Keratinocyte (primary cell): ENCODE measurements around the gene SYT12. TPM values are rescaled to one million over a fixed set of nuclear protein-coding genes. Genes with fewer than 3 reads are reported as not detected.
"Not testable (repeated sequence)": the region's sequence is repeated elsewhere in the genome, so short reads cannot be mapped to it uniquely, and the experiment has no call there.

ENCODE experiments used
- DNase-seq: peaks from one replicate; pipeline ENCODE4 v3.0.0-alpha.2; 2011; ENCODE audit warnings: low read depth, missing footprints, low spot score
- FAIRE-seq: peaks from 2 replicates; lab custom pipeline; 2011; peaks lifted over from hg19 to GRCh38; lab: Jason Lieb, UNC
- H2AFZ ChIP-seq: 2 replicates; pipeline ENCODE4 v1.6.0; 2012; ENCODE audit warnings: low read length, control low read depth, inconsistent platforms; ENCODE audit not compliant: control insufficient read depth
- H3K27ac ChIP-seq: 2 replicates; pipeline ENCODE4 v1.5.1; 2011; ENCODE audit warnings: low read length; ENCODE audit not compliant: control insufficient read depth, insufficient read depth
- H3K27me3 ChIP-seq: 3 replicates; pipeline ENCODE4 v1.6.0; 2011; ENCODE audit warnings: low read length; ENCODE audit not compliant: control insufficient read depth, insufficient read depth; ENCODE audit errors: extremely low read depth
- H3K36me3 ChIP-seq, 2 experiments: 2 replicates in 1 of 2; 3 replicates in 1 of 2; pipeline ENCODE4 v1.5.1; 2011; ENCODE audit warnings: low read length in 2 of 2, mild to moderate bottlenecking in 1 of 2; ENCODE audit not compliant: control insufficient read depth in 2 of 2, insufficient read depth in 2 of 2; ENCODE audit errors: extremely low read depth in 1 of 2
- H3K4me1 ChIP-seq: 3 replicates; pipeline ENCODE4 v1.5.1; 2011; ENCODE audit warnings: low read length; ENCODE audit not compliant: control insufficient read depth, insufficient read depth; ENCODE audit errors: extremely low read depth
- H3K4me2 ChIP-seq: 3 replicates; pipeline ENCODE4 v1.6.0; 2011; ENCODE audit warnings: low read depth, low read length; ENCODE audit not compliant: control insufficient read depth, insufficient read depth; ENCODE audit errors: extremely low read depth
- H3K4me3 ChIP-seq, 3 experiments: fragments of 200-600 bp in 1 of 3; sonication (generic) in 1 of 3; 2 replicates in 2 of 3; 3 replicates in 1 of 3; pipeline ENCODE4 v1.5.1; 2011 to 2016; ENCODE audit warnings: low read length in 3 of 3, mild to moderate bottlenecking in 3 of 3, control low read depth in 2 of 3, inconsistent platforms in 1 of 3, low read depth in 1 of 3, mixed read lengths in 1 of 3, mixed run types in 1 of 3, moderate library complexity in 1 of 3; ENCODE audit not compliant: control insufficient read depth in 2 of 3, insufficient read depth in 2 of 3; ENCODE audit errors: extremely low read depth in 1 of 3
- H3K79me2 ChIP-seq: 2 replicates; pipeline ENCODE4 v1.6.0; 2012; ENCODE audit warnings: low read length; ENCODE audit not compliant: control insufficient read depth, insufficient read depth
- H3K9ac ChIP-seq: 3 replicates; pipeline ENCODE4 v1.6.0; 2011; ENCODE audit warnings: low read length; ENCODE audit not compliant: control insufficient read depth, insufficient read depth; ENCODE audit errors: extremely low read depth
- H3K9me1 ChIP-seq: 3 replicates; pipeline ENCODE4 v1.6.0; 2011; ENCODE audit warnings: low read length; ENCODE audit not compliant: control insufficient read depth, insufficient read depth; ENCODE audit errors: extremely low read depth
- H3K9me3 ChIP-seq: 2 replicates; pipeline ENCODE4 v1.5.1; 2012; ENCODE audit warnings: low read depth, low read length; ENCODE audit not compliant: control insufficient read depth
- H4K20me1 ChIP-seq: 3 replicates; pipeline ENCODE4 v1.6.0; 2011; ENCODE audit warnings: low read length; ENCODE audit not compliant: control insufficient read depth, insufficient read depth; ENCODE audit errors: extremely low read depth
- CTCF ChIP-seq, 3 experiments: IDR thresholded peaks in 1 of 3; conservative IDR thresholded peaks in 1 of 3; optimal IDR thresholded peaks in 1 of 3; 2 replicates in 2 of 3; 3 replicates in 1 of 3; pipeline versions ENCODE3 to v1.5.1; 2011; ENCODE audit warnings: low read length in 3 of 3, mild to moderate bottlenecking in 3 of 3, moderate library complexity in 2 of 3, control low read depth in 1 of 3, inconsistent platforms in 1 of 3; ENCODE audit not compliant: insufficient read depth in 2 of 3; ENCODE audit errors: extremely low read depth in 1 of 3
- EZH2 ChIP-seq: IDR thresholded peaks from one replicate; pipeline ENCODE4 v1.6.1; 2012; ENCODE audit warnings: inconsistent platforms, mild to moderate bottlenecking, low read length, moderate library complexity
- dilution Hi-C: fragments of 300-500 bp; cut with MboI; formaldehyde crosslinking; loops from one replicate; pipeline ENCODE4 v1.7.0; 2020; ENCODE audit warnings: low sequenced_read_pairs; ENCODE audit not compliant: extremely low pct_ligation_motif_present
- polyA plus RNA-seq, 5 experiments: library from polyadenylated mRNA; depleted of rRNA in 3 of 5; stranded (reverse) in 3 of 5; stranded (forward) in 1 of 5; unstranded in 1 of 5; fragments of >200 nt; gene quantifications; 1 replicate in 1 of 5; 2 replicates in 3 of 5; 3 replicates in 1 of 5; pipeline versions ENCODE4 v1.2.1 to v1.2.3, GENCODE V29; 2011 to 2012; ENCODE audit warnings: missing spikeins in 2 of 5, low read depth in 1 of 5, low replicate concordance in 1 of 5

Gene SYT12
- polyA plus RNA-seq, 1 donor (not counting 4 experiments of a cell fraction or from before 2014, with no cell fraction given), result 0.05 TPM

- dilution Hi-C loops, result no loop called here
- H3K9me1 ChIP-seq, result no peaks in the 10 kb centered on the region
- no peak for FAIRE-seq
- peaks cover 10% of the 10 kb centered on the region for H3K4me1 ChIP-seq
- no peak for TF ChIP-seq EZH2
- no peak for TF ChIP-seq CTCF (optimal IDR thresholded peaks at IDR 0.05 in 1 of 3, IDR thresholded peaks at IDR 0.05 in 1 of 3, conservative IDR thresholded peaks at IDR 0.05 in 1 of 3; ENCODE audit: extremely low read depth in 1 of 3, insufficient read depth in 2 of 3, low read length in 3 of 3)
- H3K9me3 ChIP-seq, result no peaks in the 10 kb centered on the region
- no peak overlapping the region for H3K4me2 ChIP-seq
- no peaks in the 10 kb centered on the region for H3K27me3 ChIP-seq
- DNase-seq, result no peak
- no peaks in the 10 kb centered on the region for H3K79me2 ChIP-seq
- no peak overlapping the region for H3K9ac ChIP-seq
- no peak overlapping the region for H2AFZ ChIP-seq
- H4K20me1 ChIP-seq, result no peaks in the 10 kb centered on the region
- no peak overlapping the region for H3K4me3 ChIP-seq
- no peak overlapping the region for H3K27ac ChIP-seq
- no peaks in the 10 kb centered on the region for H3K36me3 ChIP-seq
Measured at GRCh38 chr11:66987924-66988637, 34.9 kb upstream of the SYT12 start.

GRCh38 chr11:66988741-66989140, 34.2 kb upstream of the SYT12 start:
- FAIRE-seq, result not testable (repeated sequence)

DNA sequence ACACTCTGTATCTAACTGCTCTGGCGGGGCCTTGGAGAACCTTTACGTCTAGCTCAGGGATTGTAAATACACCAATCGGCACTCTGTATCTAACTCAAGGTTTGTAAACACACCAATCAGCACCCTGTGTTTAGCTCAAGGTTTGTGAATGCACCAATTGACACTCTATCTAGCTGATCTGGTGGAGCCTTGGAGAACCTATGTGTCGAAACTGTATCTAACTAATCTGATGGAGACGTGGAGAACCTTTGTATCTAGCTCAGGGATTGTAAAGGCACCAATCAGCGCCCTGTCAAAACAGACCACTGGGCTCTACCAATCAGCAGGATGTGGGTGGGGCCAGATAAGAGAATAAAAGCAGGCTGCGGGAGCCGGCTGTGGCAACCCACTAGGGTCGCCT, 33.6 kb upstream of the SYT12 start:
- dilution Hi-C loops, FAIRE-seq: not testable (repeated sequence)

More at GRCh38 chr11:66988741-66989140, 34.2 kb upstream of the SYT12 start:
- H3K27me3 ChIP-seq, H3K36me3 ChIP-seq, H3K9me3 ChIP-seq, H2AFZ ChIP-seq, DNase-seq, H3K4me1 ChIP-seq, H3K27ac ChIP-seq, H3K9ac ChIP-seq, H3K79me2 ChIP-seq, dilution Hi-C loops, H3K4me2 ChIP-seq, H3K4me3 ChIP-seq, H4K20me1 ChIP-seq, H3K9me1 ChIP-seq: not testable (repeated sequence)

More for the DNA sequence above, 33.6 kb upstream of the SYT12 start:
- not testable (repeated sequence) for H3K27ac ChIP-seq, DNase-seq, H3K9me3 ChIP-seq, H3K4me2 ChIP-seq, H2AFZ ChIP-seq, H3K9me1 ChIP-seq, H3K4me1 ChIP-seq, H3K9ac ChIP-seq, H3K36me3 ChIP-seq, H3K4me3 ChIP-seq, H4K20me1 ChIP-seq, H3K79me2 ChIP-seq, H3K27me3 ChIP-seq
